Transverse colon (tissue), 3 donors: ENCODE results near the gene TMPRSS11B.

Experiments used
- EP300 ChIP-seq: sonication (generic); formaldehyde crosslinking; IDR thresholded peaks from one replicate; pipeline ENCODE4 v1.6.1; 2017; ENCODE audit warnings: antibody characterized with exemption, low read depth
- TF ChIP-seq, protein P1 (sequence below), 5 experiments: fragments of 200-600 bp in 3 of 5; fragments of 450-650 bp in 2 of 5; sonication (generic) in 3 of 5; IDR thresholded peaks; 1 replicate in 2 of 5; 2 replicates in 3 of 5; pipeline ENCODE4 v1.5.1; 2016 to 2017; ENCODE audit warnings: antibody characterized with exemption in 5 of 5, inconsistent platforms in 3 of 5, mild to moderate bottlenecking in 2 of 5, moderate library complexity in 1 of 5

GRCh38 chr4:68256284-68256683, 10.8 kb upstream of the TMPRSS11B start:
- TF ChIP-seq, protein P1, sequence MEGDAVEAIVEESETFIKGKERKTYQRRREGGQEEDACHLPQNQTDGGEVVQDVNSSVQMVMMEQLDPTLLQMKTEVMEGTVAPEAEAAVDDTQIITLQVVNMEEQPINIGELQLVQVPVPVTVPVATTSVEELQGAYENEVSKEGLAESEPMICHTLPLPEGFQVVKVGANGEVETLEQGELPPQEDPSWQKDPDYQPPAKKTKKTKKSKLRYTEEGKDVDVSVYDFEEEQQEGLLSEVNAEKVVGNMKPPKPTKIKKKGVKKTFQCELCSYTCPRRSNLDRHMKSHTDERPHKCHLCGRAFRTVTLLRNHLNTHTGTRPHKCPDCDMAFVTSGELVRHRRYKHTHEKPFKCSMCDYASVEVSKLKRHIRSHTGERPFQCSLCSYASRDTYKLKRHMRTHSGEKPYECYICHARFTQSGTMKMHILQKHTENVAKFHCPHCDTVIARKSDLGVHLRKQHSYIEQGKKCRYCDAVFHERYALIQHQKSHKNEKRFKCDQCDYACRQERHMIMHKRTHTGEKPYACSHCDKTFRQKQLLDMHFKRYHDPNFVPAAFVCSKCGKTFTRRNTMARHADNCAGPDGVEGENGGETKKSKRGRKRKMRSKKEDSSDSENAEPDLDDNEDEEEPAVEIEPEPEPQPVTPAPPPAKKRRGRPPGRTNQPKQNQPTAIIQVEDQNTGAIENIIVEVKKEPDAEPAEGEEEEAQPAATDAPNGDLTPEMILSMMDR (IDR thresholded peaks at IDR 0.05), result no peak
- no peak for TF ChIP-seq EP300
